Measurements from ENCODE around the gene TGFA. TPM values are rescaled to one million over a fixed set of nuclear protein-coding genes. Genes with fewer than 3 reads are reported as not detected.

TGFA gene
- total RNA-seq, 1 experiment from 2014 or later, result 27.7 TPM

DNA sequence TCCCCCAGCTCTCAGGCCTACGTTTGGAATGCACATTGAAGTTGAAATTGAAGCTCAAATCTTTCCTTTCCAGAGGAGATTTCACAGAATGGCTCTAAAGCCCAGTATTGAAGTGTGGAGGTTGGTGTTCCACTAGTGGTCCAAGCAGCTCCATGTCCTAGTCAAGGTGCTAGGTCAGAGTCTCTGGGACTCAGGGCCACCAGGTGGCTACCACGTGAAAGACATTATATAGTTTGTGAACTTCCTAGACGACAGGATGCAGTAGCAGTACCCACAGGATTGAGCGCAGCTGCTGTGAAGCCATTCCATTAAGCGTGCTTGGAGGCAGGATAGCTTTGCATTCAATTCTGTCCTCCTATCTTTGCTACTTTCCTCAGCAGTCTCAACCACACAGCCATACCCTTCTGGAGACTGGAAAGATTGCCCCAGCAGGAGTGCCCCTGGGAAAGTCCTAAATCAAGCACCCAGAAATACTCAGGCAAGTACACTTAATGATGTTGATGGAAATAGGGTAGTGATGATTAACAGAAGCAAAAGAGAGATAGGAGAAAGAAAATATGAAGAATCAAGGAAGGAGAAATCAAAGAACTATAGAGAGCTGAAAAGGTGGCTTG, 4.7 kb upstream of the TGFA start:
- BruUV-seq (replicated peaks), result no TSS peak
- Histone ChIP-seq H3K27me3 (ENCODE audit: insufficient read depth, low read depth) (no peaks in the 10 kb centered on the region), H3K79me2 (ENCODE audit: low read depth) (peaks cover 7% of the 10 kb centered on the region), H3K4me3 (no peak overlapping the region), H3K4me1 (replicated peaks; ENCODE audit: insufficient read depth) (peaks cover 41% of the 10 kb centered on the region), H3K4me2 (no peak overlapping the region), H2AFZ (no peak overlapping the region), H3F3A (ENCODE audit: insufficient read depth, low read depth) (peaks cover 14% of the 10 kb centered on the region), H3K9me2 (ENCODE audit: insufficient read depth) (no peaks in the 10 kb centered on the region), H3K36me3 (ENCODE audit: low read depth) (no peaks in the 10 kb centered on the region), H3K9me3 (ENCODE audit: insufficient read depth, low read depth) (no peaks in the 10 kb centered on the region), H4K20me1 (ENCODE audit: insufficient read depth) (no peaks in the 10 kb centered on the region), H3K27ac (no peak overlapping the region)
- POLR2A ChIA-PET (ENCODE audit: unreplicated experiment), result no interaction called here
- intact Hi-C loops (cut with micrococcal nuclease; ENCODE audit: unreplicated experiment), result no loop called here
- DNase-seq, result no peak
- no peak for TF ChIP-seq EZH2 (IDR thresholded peaks at IDR 0.05; ENCODE audit: low read depth)
- TF ChIP-seq, protein P1, sequence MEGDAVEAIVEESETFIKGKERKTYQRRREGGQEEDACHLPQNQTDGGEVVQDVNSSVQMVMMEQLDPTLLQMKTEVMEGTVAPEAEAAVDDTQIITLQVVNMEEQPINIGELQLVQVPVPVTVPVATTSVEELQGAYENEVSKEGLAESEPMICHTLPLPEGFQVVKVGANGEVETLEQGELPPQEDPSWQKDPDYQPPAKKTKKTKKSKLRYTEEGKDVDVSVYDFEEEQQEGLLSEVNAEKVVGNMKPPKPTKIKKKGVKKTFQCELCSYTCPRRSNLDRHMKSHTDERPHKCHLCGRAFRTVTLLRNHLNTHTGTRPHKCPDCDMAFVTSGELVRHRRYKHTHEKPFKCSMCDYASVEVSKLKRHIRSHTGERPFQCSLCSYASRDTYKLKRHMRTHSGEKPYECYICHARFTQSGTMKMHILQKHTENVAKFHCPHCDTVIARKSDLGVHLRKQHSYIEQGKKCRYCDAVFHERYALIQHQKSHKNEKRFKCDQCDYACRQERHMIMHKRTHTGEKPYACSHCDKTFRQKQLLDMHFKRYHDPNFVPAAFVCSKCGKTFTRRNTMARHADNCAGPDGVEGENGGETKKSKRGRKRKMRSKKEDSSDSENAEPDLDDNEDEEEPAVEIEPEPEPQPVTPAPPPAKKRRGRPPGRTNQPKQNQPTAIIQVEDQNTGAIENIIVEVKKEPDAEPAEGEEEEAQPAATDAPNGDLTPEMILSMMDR (conservative IDR thresholded peaks at IDR 0.05), result no peak
- CTCF ChIA-PET, result interaction anchor here (1.9 kb wide), 1 partner anchor 59 kb away, joined by 7 read pairs; no protein-coding TSS in a partner anchor

DNA sequence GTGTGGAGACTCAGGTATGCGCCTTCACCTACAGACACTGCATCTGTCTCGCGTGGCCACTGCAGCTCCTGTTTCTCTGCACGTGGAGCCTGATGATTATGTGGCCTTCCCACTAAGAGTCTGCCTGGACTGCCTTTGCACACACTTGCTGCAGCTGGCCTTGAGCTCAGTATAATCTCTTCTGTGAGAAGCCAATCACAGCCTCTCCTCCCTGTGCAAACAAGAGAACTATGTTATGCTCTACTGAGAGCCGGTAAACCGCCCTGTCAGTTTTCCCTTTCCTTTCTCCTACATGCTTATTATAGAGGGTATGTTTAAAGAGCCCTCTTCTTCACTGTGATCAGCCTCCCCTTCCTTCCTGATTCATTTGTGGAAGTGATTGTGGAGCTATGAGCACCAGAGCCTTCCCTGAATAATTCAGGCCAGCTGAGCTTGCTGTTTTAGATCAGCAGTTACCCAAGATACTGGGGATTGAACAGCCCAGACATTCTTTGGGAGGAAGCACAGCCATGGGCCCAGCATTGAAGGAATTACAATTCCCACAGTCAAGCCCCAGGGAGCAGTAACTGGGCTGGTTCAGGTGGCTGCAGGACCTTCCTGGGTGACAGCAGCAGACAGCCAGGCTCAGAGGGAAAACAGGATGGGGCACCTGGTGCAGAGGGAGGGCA, 3.7 kb upstream of the TGFA start:
- no peaks in the 10 kb centered on the region for H4K20me1 ChIP-seq (ENCODE audit: insufficient read depth)
- no peak overlapping the region for H2AFZ ChIP-seq
- no peak for TF ChIP-seq EZH2 (IDR thresholded peaks at IDR 0.05; ENCODE audit: low read depth)
- TF ChIP-seq, protein P1 (conservative IDR thresholded peaks at IDR 0.05), result no peak
- no peaks in the 10 kb centered on the region for H3K36me3 ChIP-seq (ENCODE audit: low read depth)
- peak overlapping the region; percentile 22; the same call in 1 of the 2 replicates for H3K4me2 ChIP-seq
- intact Hi-C loops (cut with micrococcal nuclease; ENCODE audit: unreplicated experiment), result no loop called here
- H3K79me2 ChIP-seq (ENCODE audit: low read depth), result peaks cover 17% of the 10 kb centered on the region
- H3K27ac ChIP-seq, result no peak overlapping the region
- peaks cover 41% of the 10 kb centered on the region for H3K4me1 ChIP-seq (replicated peaks; ENCODE audit: insufficient read depth)
- peak in 1 of 2 experiments; percentile 56 for DNase-seq
- H3K9me2 ChIP-seq (ENCODE audit: insufficient read depth), result no peaks in the 10 kb centered on the region
- H3K9me3 ChIP-seq (ENCODE audit: insufficient read depth, low read depth), result no peaks in the 10 kb centered on the region
- peaks cover 19% of the 10 kb centered on the region; the same call in 1 of the 2 replicates for H3F3A ChIP-seq (ENCODE audit: insufficient read depth, low read depth)
- H3K4me3 ChIP-seq, result no peak overlapping the region
- CTCF ChIA-PET, result interaction anchor here (0.7 to 1.9 kb wide), 3 partner anchors 13 to 60 kb away, joined by 3 to 7 read pairs (median 4); no protein-coding TSS in a partner anchor
- no TSS peak for BruUV-seq (replicated peaks)
- POLR2A ChIA-PET (ENCODE audit: unreplicated experiment), result interaction anchor here (0.6 kb wide), 4 partner anchors 26 to 61 kb away, joined by 4 to 7 read pairs (median 6); no protein-coding TSS in a partner anchor
- H3K27me3 ChIP-seq (ENCODE audit: insufficient read depth, low read depth), result no peaks in the 10 kb centered on the region

DNA sequence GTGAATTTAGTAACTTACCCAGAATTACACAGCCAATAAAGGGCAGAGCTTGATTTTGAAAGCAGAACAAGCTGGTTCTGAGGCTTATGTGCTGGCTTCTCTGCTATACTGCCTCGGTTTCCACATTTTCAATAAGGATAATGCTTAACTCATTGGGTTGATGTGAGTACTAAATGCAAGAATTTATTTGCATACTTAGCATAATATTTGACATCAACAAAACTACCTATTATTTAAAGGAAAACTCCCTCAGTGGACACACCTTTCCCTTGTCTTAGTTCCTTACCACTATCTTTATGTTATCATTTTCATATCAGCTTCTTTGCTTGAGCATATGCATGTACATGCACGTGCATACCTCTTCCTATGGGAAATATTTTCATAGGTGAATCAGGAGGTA, 3.0 kb upstream of the TGFA start:
- H3K4me2 ChIP-seq, result no peak overlapping the region
- ChIA-PET POLR2A (ENCODE audit: unreplicated experiment) (interaction anchor here (0.6 kb wide), 4 partner anchors 26 to 60 kb away, joined by 4 to 7 read pairs (median 6); no protein-coding TSS in a partner anchor), CTCF (interaction anchor here (1.9 kb wide), 1 partner anchor 61 kb away, joined by 7 read pairs; no protein-coding TSS in a partner anchor)
- H2AFZ ChIP-seq, result no peak overlapping the region
- no peaks in the 10 kb centered on the region for H3K9me2 ChIP-seq (ENCODE audit: insufficient read depth)
- no peaks in the 10 kb centered on the region for H3K9me3 ChIP-seq (ENCODE audit: insufficient read depth, low read depth)
- H3K4me1 ChIP-seq (replicated peaks; ENCODE audit: insufficient read depth), result peaks cover 42% of the 10 kb centered on the region
- no peak overlapping the region for H3K4me3 ChIP-seq
- no peak for TF ChIP-seq EZH2 (IDR thresholded peaks at IDR 0.05; ENCODE audit: low read depth)
- TF ChIP-seq, protein P1 (conservative IDR thresholded peaks at IDR 0.05), result no peak
- no peaks in the 10 kb centered on the region for H4K20me1 ChIP-seq (ENCODE audit: insufficient read depth)
- H3K27me3 ChIP-seq (ENCODE audit: insufficient read depth, low read depth), result no peaks in the 10 kb centered on the region
- peaks cover 24% of the 10 kb centered on the region for H3K79me2 ChIP-seq (ENCODE audit: low read depth)
- H3F3A ChIP-seq (ENCODE audit: insufficient read depth, low read depth), result peaks cover 19% of the 10 kb centered on the region; the same call in 1 of the 2 replicates
- H3K36me3 ChIP-seq (ENCODE audit: low read depth), result no peaks in the 10 kb centered on the region
- no TSS peak for BruUV-seq (replicated peaks)
- intact Hi-C loops (cut with micrococcal nuclease; ENCODE audit: unreplicated experiment), result no loop called here
- no peak overlapping the region for H3K27ac ChIP-seq
- no peak for DNase-seq
